MCF 10A (cell line): ENCODE measurements around the gene KDM6A. TPM values are rescaled to one million over a fixed set of nuclear protein-coding genes. Genes with fewer than 3 reads are reported as not detected.
"Not testable (repeated sequence)": the region's sequence is repeated elsewhere in the genome, so short reads cannot be mapped to it uniquely, and the experiment has no call there.

Experiments
- BruUV-seq: library from RNA; stranded (reverse); fragments of 400-500 nt; replicated peaks from 2 replicates; lab custom pipeline; 2021; lab: Mats Ljungman, UMichigan
- CTCF ChIA-PET: fragments of 300-600 bp; sonication (Branson Sonifier 250); formaldehyde crosslinking; extraction: SDS; loops from one replicate; lab custom pipeline; 2021; ENCODE audit warnings: antibody characterized with exemption, inconsistent platforms; lab: Yijun Ruan, JAX
- POLR2A ChIA-PET: fragments of 300-600, 350-650 bp; sonication (Branson Sonifier 250); formaldehyde crosslinking; extraction: SDS; loops from one replicate; lab custom pipeline; 2020; ENCODE audit warnings: antibody characterized with exemption, inconsistent platforms; lab: Yijun Ruan, JAX
- DNase-seq: peaks from one replicate; pipeline ENCODE4 v3.0.0-alpha.2; 2018; ENCODE audit not compliant: unreplicated experiment
- H3K27ac Mint-ChIP-seq: one replicate; pipeline ENCODE4 v1.8.0; 2022; ENCODE audit warnings: mild to moderate bottlenecking, low read depth, mixed read lengths; ENCODE audit not compliant: unreplicated experiment
- H3K27me3 Mint-ChIP-seq: one replicate; pipeline ENCODE4 v1.8.0; 2022; ENCODE audit warnings: mixed read lengths; ENCODE audit not compliant: insufficient read depth, unreplicated experiment
- H3K36me3 Mint-ChIP-seq: one replicate; pipeline ENCODE4 v1.8.0; 2022; ENCODE audit warnings: mild to moderate bottlenecking, moderate library complexity, mixed read lengths; ENCODE audit not compliant: insufficient read depth, unreplicated experiment
- H3K4me1 Mint-ChIP-seq: one replicate; pipeline ENCODE4 v1.8.0; 2022; ENCODE audit warnings: mixed read lengths; ENCODE audit not compliant: insufficient read depth, unreplicated experiment
- H3K4me3 Mint-ChIP-seq: one replicate; pipeline ENCODE4 v1.8.0; 2022; ENCODE audit warnings: mild to moderate bottlenecking, moderate library complexity, mixed read lengths; ENCODE audit not compliant: unreplicated experiment
- H3K9me3 Mint-ChIP-seq: one replicate; pipeline ENCODE4 v1.8.0; 2022; ENCODE audit warnings: mixed read lengths; ENCODE audit not compliant: unreplicated experiment
- intact Hi-C: fragments of 100-400 bp; cut with micrococcal nuclease; formaldehyde crosslinking; loops from 2 replicates; pipeline ENCODE4 v1.14.1; 2022
- total RNA-seq: library from RNA; stranded (reverse); gene quantifications from 2 replicates; pipeline ENCODE4 v1.2.3, GENCODE V29; 2022
- TF ChIP-seq, protein P1 (sequence below): fragments of 200-600 bp; IDR thresholded peaks from one replicate; pipeline ENCODE4 v1.8.0; 2022; ENCODE audit warnings: antibody characterized with exemption, mild to moderate bottlenecking; ENCODE audit not compliant: unreplicated experiment

The KDM6A gene
- total RNA-seq, 1 experiment from 2014 or later: 31.8 TPM

DNA sequence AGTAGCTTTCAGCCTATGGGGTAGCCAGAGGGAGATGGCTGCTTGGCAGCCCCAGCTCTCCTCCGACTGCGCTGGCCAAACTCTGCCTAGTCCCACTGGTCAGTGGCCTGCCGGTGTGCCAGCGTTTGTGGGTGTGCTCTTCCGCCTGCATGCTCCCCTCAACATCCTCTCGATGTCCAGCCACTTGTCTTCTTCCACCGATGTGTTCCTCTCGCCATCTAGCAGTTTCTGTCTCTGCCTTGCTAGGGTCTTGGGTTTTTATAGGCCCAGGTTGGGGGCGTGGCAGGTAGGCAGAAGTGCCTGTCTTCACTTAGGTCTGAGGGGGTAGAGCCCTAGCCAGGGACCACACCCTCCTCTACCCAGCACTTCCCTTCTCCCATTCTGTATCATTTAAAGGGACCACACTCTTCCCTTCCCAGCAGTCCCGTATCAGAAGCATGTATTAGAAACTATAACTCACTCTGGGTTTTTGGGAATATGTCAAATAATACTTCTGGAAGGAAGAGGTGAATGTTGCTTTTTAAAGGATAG, 124.4 kb downstream of the KDM6A start:
- Mint-ChIP-seq H3K4me1 (peaks cover 24% of the 10 kb centered on the region), H3K27me3 (no peaks in the 10 kb centered on the region), H3K4me3 (no peak overlapping the region), H3K36me3 (peaks cover 29% of the 10 kb centered on the region), H3K27ac (no peak overlapping the region), H3K9me3 (no peaks in the 10 kb centered on the region)
- no peak for DNase-seq
- POLR2A ChIA-PET: no interaction called here
- TF ChIP-seq, protein P1, sequence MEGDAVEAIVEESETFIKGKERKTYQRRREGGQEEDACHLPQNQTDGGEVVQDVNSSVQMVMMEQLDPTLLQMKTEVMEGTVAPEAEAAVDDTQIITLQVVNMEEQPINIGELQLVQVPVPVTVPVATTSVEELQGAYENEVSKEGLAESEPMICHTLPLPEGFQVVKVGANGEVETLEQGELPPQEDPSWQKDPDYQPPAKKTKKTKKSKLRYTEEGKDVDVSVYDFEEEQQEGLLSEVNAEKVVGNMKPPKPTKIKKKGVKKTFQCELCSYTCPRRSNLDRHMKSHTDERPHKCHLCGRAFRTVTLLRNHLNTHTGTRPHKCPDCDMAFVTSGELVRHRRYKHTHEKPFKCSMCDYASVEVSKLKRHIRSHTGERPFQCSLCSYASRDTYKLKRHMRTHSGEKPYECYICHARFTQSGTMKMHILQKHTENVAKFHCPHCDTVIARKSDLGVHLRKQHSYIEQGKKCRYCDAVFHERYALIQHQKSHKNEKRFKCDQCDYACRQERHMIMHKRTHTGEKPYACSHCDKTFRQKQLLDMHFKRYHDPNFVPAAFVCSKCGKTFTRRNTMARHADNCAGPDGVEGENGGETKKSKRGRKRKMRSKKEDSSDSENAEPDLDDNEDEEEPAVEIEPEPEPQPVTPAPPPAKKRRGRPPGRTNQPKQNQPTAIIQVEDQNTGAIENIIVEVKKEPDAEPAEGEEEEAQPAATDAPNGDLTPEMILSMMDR: no peak
- intact Hi-C loops: no loop called here
- CTCF ChIA-PET: interaction anchor here (0.6 kb wide), 1 partner anchor 8 kb away, joined by 3 read pairs; no protein-coding TSS in a partner anchor
- no TSS peak for BruUV-seq

DNA sequence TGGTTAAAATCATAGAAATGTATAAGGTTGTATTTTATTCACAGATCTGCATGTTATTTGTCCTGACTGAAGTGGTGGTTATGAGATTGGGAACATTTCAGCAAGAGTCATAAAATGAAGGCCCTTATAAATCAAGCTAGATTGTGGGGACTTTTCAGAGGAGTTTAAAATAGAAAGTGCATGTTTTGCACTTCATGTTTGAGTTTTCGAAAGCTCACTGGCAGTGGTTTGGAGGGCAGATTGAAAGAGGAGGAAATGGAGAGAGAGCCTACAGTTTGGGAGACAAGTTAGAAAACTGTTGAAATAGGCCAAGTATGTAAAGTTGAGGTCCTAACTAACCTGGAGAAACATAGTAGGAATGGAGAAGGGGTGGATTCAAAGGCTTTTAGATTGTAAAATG, 124.9 kb downstream of the KDM6A start:
- no peaks in the 10 kb centered on the region for H3K27me3 Mint-ChIP-seq
- no peak for DNase-seq
- TF ChIP-seq, protein P1: no peak
- no TSS peak for BruUV-seq
- H3K4me1 Mint-ChIP-seq: peaks cover 24% of the 10 kb centered on the region
- H3K9me3 Mint-ChIP-seq: no peaks in the 10 kb centered on the region
- CTCF ChIA-PET: no interaction called here
- H3K4me3 Mint-ChIP-seq: no peak overlapping the region
- no peak overlapping the region for H3K27ac Mint-ChIP-seq
- intact Hi-C loops: no loop called here
- peaks cover 29% of the 10 kb centered on the region for H3K36me3 Mint-ChIP-seq
- POLR2A ChIA-PET: no interaction called here

DNA sequence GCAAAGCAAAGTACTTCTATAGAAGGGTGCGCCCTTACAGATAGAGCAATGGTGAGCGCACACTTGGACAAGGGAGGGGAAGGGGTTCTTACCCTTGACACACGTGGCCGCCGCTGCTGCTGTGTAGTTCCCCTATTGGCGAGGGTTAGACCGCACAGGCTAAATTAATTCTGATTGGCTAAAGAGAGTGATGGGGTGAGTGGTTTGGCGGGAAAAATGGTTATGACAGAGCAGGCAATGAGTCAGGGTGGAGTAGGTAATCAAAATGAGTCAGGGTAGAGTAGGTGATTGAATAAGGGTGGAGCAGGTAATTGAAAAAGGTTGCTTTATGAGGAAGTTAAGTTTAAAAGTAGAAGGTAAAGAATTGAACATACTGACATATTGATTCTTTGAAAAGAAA, 126.2 kb downstream of the KDM6A start:
- H3K4me3 Mint-ChIP-seq, BruUV-seq, CTCF ChIA-PET: not testable (repeated sequence)

DNA sequence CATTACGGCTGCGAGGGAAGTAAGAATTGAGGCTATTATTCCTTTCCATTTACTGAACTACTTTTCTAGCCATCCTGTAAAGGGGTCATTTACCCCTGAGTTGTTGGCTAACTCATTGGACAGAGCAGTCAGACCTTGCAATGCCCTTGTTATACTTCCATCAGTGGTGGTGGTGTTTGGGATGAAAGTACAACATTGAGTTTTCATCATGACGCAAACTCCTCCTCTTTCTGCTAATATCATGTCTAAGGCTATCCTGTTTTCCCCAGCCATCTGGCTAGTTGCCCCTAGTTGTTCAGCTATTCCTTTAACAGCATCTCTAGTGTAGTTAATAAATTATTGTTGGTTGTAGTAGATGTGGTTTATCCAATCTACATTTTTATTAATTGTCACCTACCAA, 126.9 kb downstream of the KDM6A start:
- peaks cover 37% of the 10 kb centered on the region for H3K4me1 Mint-ChIP-seq
- H3K9me3 Mint-ChIP-seq, H3K27me3 Mint-ChIP-seq, BruUV-seq, intact Hi-C loops, H3K4me3 Mint-ChIP-seq, DNase-seq, H3K27ac Mint-ChIP-seq, POLR2A ChIA-PET: not testable (repeated sequence)
- H3K36me3 Mint-ChIP-seq: peaks cover 15% of the 10 kb centered on the region
- CTCF ChIA-PET: interaction anchor here (1.6 kb wide), 1 partner anchor 10 kb away, joined by 6 read pairs; no protein-coding TSS in a partner anchor

More for the DNA sequence above, 126.2 kb downstream of the KDM6A start:
- peaks cover 33% of the 10 kb centered on the region for H3K4me1 Mint-ChIP-seq
- peak; percentile 21 for DNase-seq
- POLR2A ChIA-PET, H3K9me3 Mint-ChIP-seq, intact Hi-C loops, H3K27ac Mint-ChIP-seq, H3K27me3 Mint-ChIP-seq: not testable (repeated sequence)
- peaks cover 19% of the 10 kb centered on the region for H3K36me3 Mint-ChIP-seq

DNA sequence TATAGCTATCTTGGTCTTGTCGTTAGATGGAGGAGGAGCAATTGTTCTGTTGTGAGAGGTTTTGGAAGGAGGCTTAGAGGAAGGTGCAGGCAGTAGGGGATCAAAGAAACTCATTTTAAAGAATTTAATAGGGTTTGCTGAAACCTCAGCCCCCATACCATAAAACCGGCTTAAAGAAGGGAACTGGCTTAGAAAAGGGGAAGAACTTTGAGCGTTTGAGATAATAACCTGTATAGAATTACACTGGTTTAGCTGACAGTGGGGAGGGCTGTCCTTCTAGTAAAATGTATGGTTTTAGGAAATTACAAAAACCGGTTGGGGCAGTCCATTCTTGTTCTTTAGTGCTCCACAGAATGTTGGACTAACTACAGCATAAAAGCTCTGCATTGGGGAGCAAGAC, 128.1 kb downstream of the KDM6A start:
- DNase-seq: no peak

More for the DNA sequence above, 128.1 kb downstream of the KDM6A start:
- Mint-ChIP-seq H3K9me3 (no peaks in the 10 kb centered on the region), H3K27ac (no peak overlapping the region), H3K4me3 (no peak overlapping the region), H3K27me3 (no peaks in the 10 kb centered on the region), H3K36me3 (peaks cover 15% of the 10 kb centered on the region), H3K4me1 (peaks cover 37% of the 10 kb centered on the region)
- POLR2A ChIA-PET: interaction anchor here (0.6 to 0.7 kb wide), 2 partner anchors 25 to 63 kb away, joined by 3 read pairs; no protein-coding TSS in a partner anchor
- BruUV-seq: no TSS peak
- intact Hi-C loops: no loop called here
- TF ChIP-seq, protein P1: no peak
- CTCF ChIA-PET: interaction anchor here (1.6 kb wide), 1 partner anchor 9 kb away, joined by 6 read pairs; no protein-coding TSS in a partner anchor
